ENCODE data around the gene WSB1. TPM values are rescaled to one million over a fixed set of nuclear protein-coding genes. Genes with fewer than 3 reads are reported as not detected.

The WSB1 gene
- polyA plus RNA-seq, 1 of the 3 experiments (the other 2 are of a cell fraction), result 261 TPM

DNA sequence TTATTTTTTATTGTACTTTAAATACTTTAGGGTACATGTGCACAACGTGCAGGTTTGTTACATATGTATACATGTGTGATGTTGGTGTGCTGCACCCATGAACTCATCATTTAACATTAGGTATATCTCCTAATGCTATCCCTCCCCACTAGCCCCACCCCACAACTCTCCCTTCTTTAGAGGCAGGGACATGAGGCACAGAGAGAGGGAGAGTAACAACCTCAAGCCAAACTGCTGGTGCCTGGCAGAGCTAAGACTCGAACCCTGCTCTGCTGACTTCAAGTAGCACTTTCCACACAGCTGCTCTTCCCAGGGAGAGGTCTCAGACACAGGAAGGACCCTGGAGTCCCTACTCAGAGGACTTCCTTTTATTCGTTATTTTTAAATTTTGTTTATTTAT lies 69.4 kb downstream of the WSB1 start (continued):
- TF ChIP-seq FOXJ3 (CRISPR knock-in tag; IDR thresholded peaks at IDR 0.05) (no peak), GABPA (IDR thresholded peaks at IDR 0.05; ENCODE audit: low read depth) (no peak)

Small RNA genes within 50 kb of the gene (small RNA-seq; reads per million reads assigned to genes)
- gene MIR4522, result 0 to 0.66 (median 0) reads per million in 7 experiments

Other genes with a start within 250 kb of the WSB1 start
- gene KSR1, start 162.3 kb downstream of the WSB1 start, polyA plus RNA-seq (2012; rRNA removed), result 7.5 and 7.9 TPM in 2 replicates